GM12878 (cell line): ENCODE results near the gene SH2D3A. TPM values are rescaled to one million over a fixed set of nuclear protein-coding genes. Genes with fewer than 3 reads are reported as not detected.

Experiments
- ATAC-seq: fragments of 200-7000 bp; cut with Tn5 transposase; 3 replicates; pipeline ENCODE4 v1.9.1; 2020; ENCODE audit warnings: mild to moderate bottlenecking, moderate library complexity
- BruUV-seq: library from RNA; stranded (reverse); fragments of 400-500 nt; replicated peaks from 2 replicates; lab custom pipeline; 2021; lab: Mats Ljungman, UMichigan
- CTCF ChIA-PET: fragments of 300-600 bp; sonication (Branson Sonifier 250); formaldehyde crosslinking; extraction: SDS; loops from one replicate; lab custom pipeline; 2021; ENCODE audit warnings: inconsistent platforms; lab: Yijun Ruan, JAX
- POLR2A ChIA-PET: fragments of 350-600 bp; formaldehyde crosslinking; extraction: SDS; loops from one replicate; lab custom pipeline; 2021; ENCODE audit warnings: inconsistent platforms; lab: Charles Lee
- RAD21 ChIA-PET: fragments of 300-600 bp; sonication (Branson Sonifier 250); formaldehyde crosslinking; loops from one replicate; lab custom pipeline; 2023; ENCODE audit warnings: antibody characterized with exemption; ENCODE audit not compliant: unreplicated experiment; lab: Charles Lee
- SMC1A ChIA-PET: fragments of 300-600 bp; sonication (Branson Sonifier 250); formaldehyde crosslinking; loops from one replicate; lab custom pipeline; 2023; ENCODE audit not compliant: unreplicated experiment, uncharacterized antibody; lab: Charles Lee
- DNase-seq: peaks from one replicate; pipeline ENCODE4 v3.0.0-alpha.2; 2011; ENCODE audit warnings: low read depth, low spot score
- FAIRE-seq: peaks from 3 replicates; lab custom pipeline; 2011; peaks lifted over from hg19 to GRCh38; lab: Jason Lieb, UNC
- H2AFZ ChIP-seq: 2 replicates; pipeline ENCODE4 v1.6.0; 2011; ENCODE audit warnings: low read depth, low read length, control low read depth; ENCODE audit not compliant: control insufficient read depth
- H3K27ac ChIP-seq: 2 replicates; pipeline ENCODE4 v1.5.1; 2011; ENCODE audit warnings: control low read depth; ENCODE audit not compliant: control insufficient read depth, insufficient read depth
- H3K27me3 ChIP-seq, 2 experiments: replicated peaks in 1 of 2; 2 replicates each; pipeline versions ENCODE4 v1.6.0 to v1.6.1; 2011; ENCODE audit warnings: low read length in 1 of 2; ENCODE audit not compliant: control insufficient read depth in 2 of 2, insufficient read depth in 2 of 2
- H3K36me3 ChIP-seq, 2 experiments: 2 replicates each; pipeline ENCODE4 v1.5.1; 2011; ENCODE audit warnings: low read length in 1 of 2; ENCODE audit not compliant: control insufficient read depth in 2 of 2, insufficient read depth in 2 of 2
- H3K4me1 ChIP-seq: 2 replicates; pipeline ENCODE4 v1.6.1; 2011; ENCODE audit warnings: mild to moderate bottlenecking, low read length, moderate library complexity, mixed read lengths; ENCODE audit not compliant: control insufficient read depth, insufficient read depth
- H3K4me2 ChIP-seq: 2 replicates; pipeline ENCODE4 v1.6.0; 2011; ENCODE audit warnings: control low read depth; ENCODE audit not compliant: control insufficient read depth, insufficient read depth
- H3K4me3 ChIP-seq: fragments of 200-600 bp; sonication (generic); 2 replicates; pipeline ENCODE4 v1.5.1; 2016
- H3K79me2 ChIP-seq: 2 replicates; pipeline ENCODE4 v1.6.0; 2011; ENCODE audit warnings: low read length; ENCODE audit not compliant: control insufficient read depth, insufficient read depth
- H3K9ac ChIP-seq: 2 replicates; pipeline ENCODE4 v1.8.0; 2011; ENCODE audit warnings: low read length, control low read depth, mixed read lengths; ENCODE audit not compliant: control insufficient read depth, insufficient read depth
- H3K9me3 ChIP-seq: replicated peaks from 3 replicates; pipeline ENCODE4 v1.5.1; 2011; ENCODE audit warnings: mild to moderate bottlenecking, low read length; ENCODE audit not compliant: control insufficient read depth, insufficient read depth
- H4K20me1 ChIP-seq: 2 replicates; pipeline ENCODE4 v1.6.0; 2011; ENCODE audit not compliant: control insufficient read depth, insufficient read depth
- CTCF ChIP-seq, 3 experiments: IDR thresholded peaks in 2 of 3; conservative IDR thresholded peaks in 1 of 3; 2 replicates each; pipeline ENCODE4 v1.5.1; 2011; ENCODE audit warnings: low read depth in 3 of 3, low read length in 3 of 3, mild to moderate bottlenecking in 3 of 3, control low read depth in 2 of 3, moderate library complexity in 2 of 3, inconsistent platforms in 1 of 3, mixed read lengths in 1 of 3; ENCODE audit not compliant: control insufficient read depth in 2 of 3, insufficient read depth in 1 of 3; ENCODE audit errors: extremely low read depth in 1 of 3
- ELK1 ChIP-seq: IDR thresholded peaks from 2 replicates; pipeline ENCODE4 v1.6.1; 2012; ENCODE audit warnings: low read depth, low read length, improper control_type of control experiment
- LARP7 ChIP-seq: fragments of 450-650 bp; IDR thresholded peaks from 2 replicates; pipeline ENCODE4 v1.6.1; 2017; ENCODE audit warnings: mild to moderate bottlenecking
- USF2 ChIP-seq: IDR thresholded peaks from 2 replicates; pipeline ENCODE4 v1.6.1; 2011; ENCODE audit warnings: low read depth, low read length, improper control_type of control experiment, borderline replicate concordance
- ZBTB33 ChIP-seq: fragments of 450-650 bp; IDR thresholded peaks from 2 replicates; pipeline ENCODE4 v1.6.1; 2017; ENCODE audit warnings: mild to moderate bottlenecking
- WGBS: methylation state at CpG from one replicate; pipeline ENCODE4 v1.1.6; 2016; ENCODE audit warnings: low lambda C conversion rate; ENCODE audit not compliant: insufficient replicate concordance, insufficient coverage; ENCODE audit errors: missing lambda C conversion rate; 5-methylcytosine and 5-hydroxymethylcytosine counted together
- in situ Hi-C: fragments of 300-500 bp; cut with MboI; formaldehyde crosslinking; loops from 9 replicates; pipeline ENCODE4 v1.14.3; 2018; ENCODE audit warnings: mixed read lengths
- intact Hi-C: fragments of 100-400 bp; cut with micrococcal nuclease; formaldehyde crosslinking; loops from one replicate; pipeline ENCODE4 v1.14.2; 2022; ENCODE audit not compliant: unreplicated experiment
- polyA plus RNA-seq, 11 experiments: library from polyadenylated mRNA; depleted of rRNA in 4 of 11; unstranded in 6 of 11; stranded (reverse) in 5 of 11; fragments of >200 nt; fragmentation: Nextera tagmentation in 4 of 11; fragmentation: Illumina TruSeq in 1 of 11; extraction: Ambion mirVana in 4 of 11; extraction: Trizol in 1 of 11; gene quantifications; 1 replicate in 1 of 11; 2 replicates in 10 of 11; pipeline versions ENCODE4 v1.2.1 to v1.2.3, GENCODE V29; 2011 to 2016; ENCODE audit warnings: inconsistent platforms in 2 of 11, missing spikeins in 2 of 11, low read depth in 1 of 11
- total RNA-seq, 4 experiments: library from RNA; depleted of rRNA in 3 of 4; stranded (reverse); fragments of >200 nt in 3 of 4; fragmentation: Illumina TruSeq in 1 of 4; extraction: Trizol in 1 of 4; gene quantifications; 2 replicates each; pipeline versions ENCODE4 v1.2.1 to v1.2.3, GENCODE V29; 2013 to 2021

Gene SH2D3A
- total and polyA plus RNA-seq, 10 of the 15 experiments (the other 5 are each of a cell fraction or from before 2014, with no cell fraction given): 0.77 to 24.4 (median 9.5) TPM

- TF ChIP-seq ELK1 (no peak), LARP7 (no peak)
Observed at GRCh38 chr19:6734096-6734696, 33.0 kb downstream of the SH2D3A start (continued).

- Histone ChIP-seq H3K36me3 (no peaks in the 10 kb centered on the region; a peak in 2 of 4 replicates), H3K27me3 (no peaks in the 10 kb centered on the region), H3K27ac (no peak overlapping the region), H3K4me2 (no peak overlapping the region), H3K4me1 (peaks cover 23% of the 10 kb centered on the region), H2AFZ (no peak overlapping the region), H4K20me1 (no peaks in the 10 kb centered on the region)
- RAD21 ChIA-PET: no interaction called here
- in situ Hi-C loops: no loop called here
- 91% methylated on average over 29 of the region's 29 CpGs for WGBS
- CTCF ChIA-PET: interaction anchor here (0.6 kb wide), 1 partner anchor 985 kb away, joined by 3 read pairs; no protein-coding TSS in a partner anchor
- SMC1A ChIA-PET: no interaction called here
- no peak for FAIRE-seq
- POLR2A ChIA-PET: no interaction called here
- TF ChIP-seq CTCF (IDR thresholded peaks at IDR 0.05 in 2 of 3, conservative IDR thresholded peaks at IDR 0.05 in 1 of 3; ENCODE audit: control insufficient read depth in 2 of 3, extremely low read depth in 1 of 3, insufficient read depth in 1 of 3, low read depth in 3 of 3, low read length in 3 of 3) (peak in 2 of 3 experiments; percentile 20 to 21; a peak in 2 of 6 replicates), ZBTB33 (peak; percentile 91), USF2 (no peak)
- TF ChIP-seq, all 136 proteins: peak for 2
- intact Hi-C loops: no loop called here
- H3K4me3 ChIP-seq: no peak overlapping the region
- peaks cover 21% of the 10 kb centered on the region for H3K79me2 ChIP-seq
- BruUV-seq: no TSS peak
- H3K9me3 ChIP-seq: no peaks in the 10 kb centered on the region
- DNase-seq: no peak
- H3K9ac ChIP-seq: no peak overlapping the region
- ATAC-seq: no peak
Observed at GRCh38 chr19:6733338-6734095, 33.7 kb downstream of the SH2D3A start.
